IMR-90 (cell line): ENCODE measurements around the gene RASL11B. TPM values are rescaled to one million over a fixed set of nuclear protein-coding genes. Genes with fewer than 3 reads are reported as not detected.

Source experiments
- ATAC-seq: fragments of 200-7000 bp; cut with Tn5 transposase; 2 replicates; pipeline ENCODE4 v1.9.1; 2020; ENCODE audit warnings: low read depth, mild to moderate bottlenecking, moderate library complexity
- BruUV-seq: library from RNA; stranded (reverse); fragments of 400-500 nt; replicated peaks from 2 replicates; lab custom pipeline; 2021; lab: Mats Ljungman, UMichigan
- CTCF ChIA-PET: fragments of 300-600 bp; formaldehyde crosslinking; extraction: SDS; loops from one replicate; lab custom pipeline; 2021; ENCODE audit warnings: antibody characterized with exemption; lab: Yijun Ruan, JAX
- POLR2A ChIA-PET: fragments of 300-600 bp; sonication (Branson Sonifier 250); formaldehyde crosslinking; loops from one replicate; lab custom pipeline; 2022; ENCODE audit warnings: antibody characterized with exemption; ENCODE audit not compliant: unreplicated experiment; lab: Charles Lee
- DNase-seq: peaks from one replicate; pipeline ENCODE4 v3.0.0; 2013
- H2AFZ ChIP-seq: replicated peaks from 2 replicates; pipeline ENCODE3; 2013; ENCODE audit warnings: low read length, mild to moderate bottlenecking; ENCODE audit not compliant: poor library complexity
- H2AK5ac ChIP-seq: 2 replicates; pipeline ENCODE4 v1.6.1; 2013; ENCODE audit warnings: low read depth, low read length, inconsistent platforms
- H2AK9ac ChIP-seq: replicated peaks from 2 replicates; pipeline ENCODE3; 2013; ENCODE audit warnings: mild to moderate bottlenecking, low read depth, low read length, moderate library complexity; ENCODE audit not compliant: poor library complexity
- H2BK120ac ChIP-seq: 2 replicates; pipeline ENCODE4 v1.6.1; 2013; ENCODE audit warnings: low read depth, low read length, inconsistent platforms
- H2BK15ac ChIP-seq: 3 replicates; pipeline ENCODE4 v1.6.1; 2013; ENCODE audit warnings: low read depth, low read length, inconsistent platforms
- H2BK20ac ChIP-seq: 2 replicates; pipeline ENCODE4 v1.6.1; 2013; ENCODE audit warnings: low read depth, mild to moderate bottlenecking, inconsistent platforms, low read length, moderate library complexity
- H2BK5ac ChIP-seq: 2 replicates; pipeline ENCODE4 v1.6.1; 2013; ENCODE audit warnings: mild to moderate bottlenecking, low read depth, low read length, inconsistent platforms; ENCODE audit not compliant: poor library complexity, severe bottlenecking
- H3K14ac ChIP-seq: replicated peaks from 2 replicates; pipeline ENCODE4 v1.6.1; 2013; ENCODE audit warnings: low read depth, low read length, inconsistent platforms
- H3K18ac ChIP-seq: 2 replicates; pipeline ENCODE4 v1.6.1; 2013; ENCODE audit warnings: low read depth, low read length, control low read depth
- H3K23ac ChIP-seq: 2 replicates; pipeline ENCODE4 v1.6.1; 2013; ENCODE audit warnings: low read depth, low read length, inconsistent platforms
- H3K27ac ChIP-seq: 2 replicates; pipeline ENCODE4 v1.5.1; 2013; ENCODE audit warnings: mild to moderate bottlenecking, control low read depth, low read length; ENCODE audit not compliant: insufficient read depth
- H3K27me3 ChIP-seq: 2 replicates; pipeline ENCODE4 v1.6.1; 2013; ENCODE audit warnings: low read length; ENCODE audit not compliant: control insufficient read depth, insufficient read depth
- H3K36me3 ChIP-seq: 2 replicates; pipeline ENCODE4 v1.6.1; 2013; ENCODE audit warnings: low read length, mixed read lengths; ENCODE audit not compliant: control insufficient read depth, insufficient read depth
- H3K4ac ChIP-seq: 2 replicates; pipeline ENCODE4 v1.6.1; 2013; ENCODE audit warnings: low read depth, low read length, inconsistent platforms
- H3K4me1 ChIP-seq: 2 replicates; pipeline ENCODE4 v1.6.1; 2013; ENCODE audit warnings: low read length, mixed read lengths; ENCODE audit not compliant: control insufficient read depth, insufficient read depth
- H3K4me2 ChIP-seq: 2 replicates; pipeline ENCODE4 v1.6.1; 2013; ENCODE audit warnings: low read depth, mild to moderate bottlenecking, control low read depth, low read length, moderate library complexity
- H3K4me3 ChIP-seq: 2 replicates; pipeline ENCODE4 v1.5.1; 2013; ENCODE audit warnings: low read depth, mild to moderate bottlenecking, control low read depth, low read length, moderate library complexity; ENCODE audit not compliant: insufficient read depth
- H3K56ac ChIP-seq: 2 replicates; pipeline ENCODE4 v1.6.1; 2013; ENCODE audit warnings: low read length, inconsistent platforms; ENCODE audit not compliant: insufficient read depth; ENCODE audit errors: extremely low read depth
- H3K79me1 ChIP-seq, 2 experiments: 2 replicates each; pipeline ENCODE4 v1.6.1; 2013; ENCODE audit warnings: low read length in 2 of 2, inconsistent platforms in 1 of 2, low read depth in 1 of 2
- H3K9ac ChIP-seq: 2 replicates; pipeline ENCODE4 v1.6.1; 2013; ENCODE audit warnings: low read depth, low read length, control low read depth
- H3K9me1 ChIP-seq: 2 replicates; pipeline ENCODE4 v1.6.1; 2013; ENCODE audit warnings: low read length, inconsistent platforms; ENCODE audit not compliant: insufficient read depth
- H3K9me3 ChIP-seq: 2 replicates; pipeline ENCODE4 v1.6.1; 2013; ENCODE audit warnings: low read length; ENCODE audit not compliant: control insufficient read depth, insufficient read depth
- H4K20me1 ChIP-seq: 2 replicates; pipeline ENCODE4 v1.6.1; 2013; ENCODE audit warnings: low read length, inconsistent platforms; ENCODE audit not compliant: insufficient read depth
- H4K5ac ChIP-seq: 2 replicates; pipeline ENCODE4 v1.6.1; 2013; ENCODE audit warnings: mild to moderate bottlenecking, low read depth, low read length, control low read depth
- H4K8ac ChIP-seq, 2 experiments: 2 replicates each; pipeline ENCODE4 v1.6.1; 2013; ENCODE audit warnings: low read depth in 2 of 2, low read length in 2 of 2, control low read depth in 1 of 2, inconsistent platforms in 1 of 2
- H4K91ac ChIP-seq: 2 replicates; pipeline ENCODE4 v1.6.1; 2013; ENCODE audit warnings: low read depth, low read length, inconsistent platforms; ENCODE audit not compliant: insufficient read depth
- CEBPB ChIP-seq: IDR thresholded peaks from 2 replicates; pipeline ENCODE4 v1.6.1; 2012; ENCODE audit warnings: low read depth, low read length, improper control_type of control experiment
- MAZ ChIP-seq: IDR thresholded peaks from 2 replicates; pipeline ENCODE4 v1.6.1; 2012; ENCODE audit warnings: low read depth, mild to moderate bottlenecking, low read length, improper control_type of control experiment, moderate library complexity, borderline replicate concordance
- POLR2A ChIP-seq: IDR thresholded peaks from 2 replicates; pipeline ENCODE4 v1.6.1; 2012; ENCODE audit warnings: mild to moderate bottlenecking, low read depth, low read length
- SMC3 ChIP-seq: fragments of 150-350 bp; IDR thresholded peaks from 2 replicates; pipeline ENCODE4 v1.6.1; 2016; ENCODE audit warnings: low read depth, mild to moderate bottlenecking, antibody characterized with exemption, low read length, moderate library complexity
- dilution Hi-C: fragments of 300-500 bp; cut with HindIII; formaldehyde crosslinking; loops from one replicate; pipeline ENCODE4 v1.14.3; 2018; ENCODE audit warnings: low sequenced_read_pairs; ENCODE audit not compliant: unreplicated experiment
- in situ Hi-C: fragments of 300-500 bp; cut with MboI; formaldehyde crosslinking; loops from 3 replicates; pipeline ENCODE4 v1.14.3; 2019; ENCODE audit warnings: low sequenced_read_pairs, inconsistent platforms, mixed read lengths
- intact Hi-C: fragments of 100-400 bp; cut with micrococcal nuclease; formaldehyde crosslinking; loops from 2 replicates; pipeline ENCODE4 v1.10.0; 2022
- polyA plus RNA-seq, 3 experiments: library from polyadenylated mRNA; depleted of rRNA; stranded (reverse); fragments of >200 nt; gene quantifications; 2 replicates each; pipeline ENCODE4 v1.2.3, GENCODE V29; 2012; ENCODE audit warnings: low replicate concordance in 1 of 3
- total RNA-seq: library from RNA; depleted of rRNA; stranded (reverse); fragments of >200 nt; gene quantifications from 2 replicates; pipeline ENCODE4 v1.2.3, GENCODE V29; 2012
- TF ChIP-seq, protein P1 (sequence below): conservative IDR thresholded peaks from 2 replicates; pipeline ENCODE4 v1.5.1; 2012; ENCODE audit warnings: mild to moderate bottlenecking, low read depth, low read length, improper control_type of control experiment
- TF ChIP-seq, protein P2 (sequence below): fragments of 150-350 bp; IDR thresholded peaks from 2 replicates; pipeline ENCODE4 v1.6.1; 2016; ENCODE audit warnings: low read depth, mild to moderate bottlenecking, low read length, moderate library complexity, borderline replicate concordance

Gene RASL11B
- total and polyA plus RNA-seq, 2 of the 4 experiments (the other 2 are of a cell fraction): 0.18 to 0.31 TPM

DNA sequence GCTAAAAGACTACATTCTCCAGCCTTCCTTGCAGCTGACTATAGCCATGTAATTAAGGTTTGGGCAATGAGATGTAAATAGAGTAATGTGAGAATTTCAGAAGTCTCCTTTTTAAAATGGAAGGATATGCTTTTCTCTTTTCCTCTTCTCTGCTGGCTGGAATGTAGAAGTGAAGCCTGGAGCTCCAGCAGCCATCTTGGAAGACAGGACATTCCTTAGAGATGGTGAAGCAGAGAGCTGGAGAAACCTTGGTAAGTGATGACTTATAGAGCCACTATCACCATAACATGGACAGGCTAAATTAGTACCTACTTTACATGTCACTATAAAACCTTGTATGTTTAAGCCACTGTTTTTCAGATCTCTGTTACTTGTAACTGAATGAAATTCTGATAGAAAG, 48.0 kb downstream of the RASL11B start:
- CTCF ChIA-PET: interaction anchor here (0.8 kb wide), 1 partner anchor 16 kb away, joined by 3 read pairs; no protein-coding TSS in a partner anchor
- no peak for DNase-seq

More for the DNA sequence above, 48.0 kb downstream of the RASL11B start:
- no peak overlapping the region for H2AK5ac ChIP-seq
- in situ Hi-C loops: no loop called here
- POLR2A ChIA-PET: interaction anchor here (0.6 kb wide), 1 partner anchor 9 kb away, joined by 3 read pairs; no protein-coding TSS in a partner anchor
- H4K8ac ChIP-seq: no peak overlapping the region
- no peak overlapping the region for H3K27ac ChIP-seq
- H4K5ac ChIP-seq: no peak overlapping the region
- H3K23ac ChIP-seq: no peak overlapping the region
- no peak overlapping the region for H2BK120ac ChIP-seq
- no peak overlapping the region for H3K9ac ChIP-seq
- H3K4me2 ChIP-seq: no peak overlapping the region
- no peak overlapping the region for H3K18ac ChIP-seq
- peaks cover 20% of the 10 kb centered on the region for H3K4me1 ChIP-seq
- no peaks in the 10 kb centered on the region for H3K9me3 ChIP-seq
- H3K27me3 ChIP-seq: no peaks in the 10 kb centered on the region
- intact Hi-C loops: loop anchor here (5.0 kb wide), 2 partner anchors 47 to 188 kb away; no protein-coding TSS in a partner anchor
- dilution Hi-C loops: no loop called here
- BruUV-seq: no TSS peak
- no peak overlapping the region for H3K4ac ChIP-seq
- no peak overlapping the region for H3K56ac ChIP-seq
- H2BK20ac ChIP-seq: no peak overlapping the region
- no peak for ATAC-seq
- H2AFZ ChIP-seq: no peak overlapping the region
- no peak overlapping the region for H3K4me3 ChIP-seq
- H4K20me1 ChIP-seq: no peaks in the 10 kb centered on the region; the same call in 1 of the 2 replicates
- no peaks in the 10 kb centered on the region for H3K36me3 ChIP-seq
- peaks cover 13% of the 10 kb centered on the region for H3K9me1 ChIP-seq
- TF ChIP-seq CEBPB (no peak), SMC3 (no peak), POLR2A (no peak), MAZ (no peak)
- TF ChIP-seq, protein P1, sequence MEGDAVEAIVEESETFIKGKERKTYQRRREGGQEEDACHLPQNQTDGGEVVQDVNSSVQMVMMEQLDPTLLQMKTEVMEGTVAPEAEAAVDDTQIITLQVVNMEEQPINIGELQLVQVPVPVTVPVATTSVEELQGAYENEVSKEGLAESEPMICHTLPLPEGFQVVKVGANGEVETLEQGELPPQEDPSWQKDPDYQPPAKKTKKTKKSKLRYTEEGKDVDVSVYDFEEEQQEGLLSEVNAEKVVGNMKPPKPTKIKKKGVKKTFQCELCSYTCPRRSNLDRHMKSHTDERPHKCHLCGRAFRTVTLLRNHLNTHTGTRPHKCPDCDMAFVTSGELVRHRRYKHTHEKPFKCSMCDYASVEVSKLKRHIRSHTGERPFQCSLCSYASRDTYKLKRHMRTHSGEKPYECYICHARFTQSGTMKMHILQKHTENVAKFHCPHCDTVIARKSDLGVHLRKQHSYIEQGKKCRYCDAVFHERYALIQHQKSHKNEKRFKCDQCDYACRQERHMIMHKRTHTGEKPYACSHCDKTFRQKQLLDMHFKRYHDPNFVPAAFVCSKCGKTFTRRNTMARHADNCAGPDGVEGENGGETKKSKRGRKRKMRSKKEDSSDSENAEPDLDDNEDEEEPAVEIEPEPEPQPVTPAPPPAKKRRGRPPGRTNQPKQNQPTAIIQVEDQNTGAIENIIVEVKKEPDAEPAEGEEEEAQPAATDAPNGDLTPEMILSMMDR: peak; percentile 13; the same call in 1 of the 2 replicates
- TF ChIP-seq, protein P2, sequence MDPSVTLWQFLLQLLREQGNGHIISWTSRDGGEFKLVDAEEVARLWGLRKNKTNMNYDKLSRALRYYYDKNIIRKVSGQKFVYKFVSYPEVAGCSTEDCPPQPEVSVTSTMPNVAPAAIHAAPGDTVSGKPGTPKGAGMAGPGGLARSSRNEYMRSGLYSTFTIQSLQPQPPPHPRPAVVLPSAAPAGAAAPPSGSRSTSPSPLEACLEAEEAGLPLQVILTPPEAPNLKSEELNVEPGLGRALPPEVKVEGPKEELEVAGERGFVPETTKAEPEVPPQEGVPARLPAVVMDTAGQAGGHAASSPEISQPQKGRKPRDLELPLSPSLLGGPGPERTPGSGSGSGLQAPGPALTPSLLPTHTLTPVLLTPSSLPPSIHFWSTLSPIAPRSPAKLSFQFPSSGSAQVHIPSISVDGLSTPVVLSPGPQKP: no peak
- H2BK15ac ChIP-seq: no peak overlapping the region
- no peaks in the 10 kb centered on the region; a peak in 1 of 4 replicates for H3K79me1 ChIP-seq
- no peak overlapping the region for H2BK5ac ChIP-seq
- H2AK9ac ChIP-seq: no peak overlapping the region
- H4K91ac ChIP-seq: no peak overlapping the region
- no peak overlapping the region for H3K14ac ChIP-seq
